HEK293T (cell line): Measurements from ENCODE around the gene TREML4.

Experiments used
- CTCF ChIA-PET: fragments of 350-600 bp; formaldehyde crosslinking; extraction: SDS; loops from one replicate; lab custom pipeline; 2021; ENCODE audit warnings: antibody characterized with exemption, inconsistent platforms; lab: Yijun Ruan, JAX
- POLR2A ChIA-PET: fragments of 350-600 bp; formaldehyde crosslinking; extraction: SDS; loops from one replicate; lab custom pipeline; 2020; ENCODE audit warnings: antibody characterized with exemption, inconsistent platforms; lab: Yijun Ruan, JAX
- DNase-seq: peaks from one replicate; pipeline ENCODE4 v3.0.0; 2012; ENCODE audit warnings: mixed read lengths; ENCODE audit errors: extremely low spot score
- ARNT ChIP-seq: fragments of 450-650 bp; IDR thresholded peaks from 2 replicates; pipeline ENCODE4 v1.6.1; 2017; ENCODE audit warnings: mild to moderate bottlenecking
- BHLHE40 ChIP-seq: fragments of 450-650 bp; IDR thresholded peaks from 2 replicates; pipeline ENCODE4 v1.6.1; 2016; ENCODE audit warnings: mild to moderate bottlenecking, moderate library complexity, borderline replicate concordance
- CTBP1 ChIP-seq: fragments of 450-650 bp; IDR thresholded peaks from 2 replicates; pipeline ENCODE4 v1.6.1; 2016; ENCODE audit warnings: borderline replicate concordance
- ELF4 ChIP-seq: fragments of 450-650 bp; IDR thresholded peaks from 2 replicates; pipeline ENCODE4 v1.6.1; 2017; ENCODE audit warnings: antibody characterized with exemption
- FOXA1 ChIP-seq: fragments of 450-650 bp; IDR thresholded peaks from 2 replicates; pipeline ENCODE4 v1.6.1; 2016; ENCODE audit warnings: mild to moderate bottlenecking
- FOXK2 ChIP-seq: fragments of 450-650 bp; IDR thresholded peaks from 2 replicates; pipeline ENCODE4 v1.6.1; 2016; ENCODE audit warnings: mild to moderate bottlenecking
- FOXM1 ChIP-seq: fragments of 450-650 bp; IDR thresholded peaks from 2 replicates; pipeline ENCODE4 v1.6.1; 2017; ENCODE audit warnings: mild to moderate bottlenecking, borderline replicate concordance
- HDGF ChIP-seq: fragments of 450-650 bp; IDR thresholded peaks from 2 replicates; pipeline ENCODE4 v1.6.1; 2017; ENCODE audit warnings: antibody characterized with exemption, borderline replicate concordance
- L3MBTL2 ChIP-seq: fragments of 450-650 bp; conservative IDR thresholded peaks from 2 replicates; pipeline ENCODE4 v1.6.1; 2016; ENCODE audit warnings: mild to moderate bottlenecking
- LEF1 ChIP-seq: fragments of 450-650 bp; IDR thresholded peaks from 2 replicates; pipeline ENCODE4 v1.6.1; 2017; ENCODE audit warnings: mild to moderate bottlenecking, borderline replicate concordance
- NFRKB ChIP-seq: fragments of 450-650 bp; IDR thresholded peaks from 2 replicates; pipeline ENCODE4 v1.6.1; 2016; ENCODE audit warnings: mild to moderate bottlenecking, moderate library complexity
- PKNOX1 ChIP-seq: fragments of 450-650 bp; IDR thresholded peaks from 2 replicates; pipeline ENCODE4 v1.6.1; 2016
- SP1 ChIP-seq: fragments of 450-650 bp; IDR thresholded peaks from 2 replicates; pipeline ENCODE4 v1.6.1; 2017
- SUZ12 ChIP-seq: fragments of 450-650 bp; IDR thresholded peaks from 2 replicates; pipeline ENCODE4 v1.6.1; 2016; ENCODE audit warnings: mild to moderate bottlenecking
- TARDBP ChIP-seq: fragments of 450-650 bp; IDR thresholded peaks from 2 replicates; pipeline ENCODE4 v1.6.1; 2016
- ZNF384 ChIP-seq: fragments of 450-650 bp; IDR thresholded peaks from 2 replicates; pipeline ENCODE4 v1.6.1; 2016

The TREML4 gene

GRCh38 chr6:41255638-41256246 is 27.6 kb downstream of the TREML4 start:
- TF ChIP-seq FOXM1 = no peak
- ChIA-PET CTCF (interaction anchor here (0.6 kb wide), 1 partner anchor 1071 kb away, joined by 3 read pairs; no protein-coding TSS in a partner anchor), POLR2A (no interaction called here)
- no peak for DNase-seq

GRCh38 chr6:41256383-41256782 is 28.2 kb downstream of the TREML4 start:
- TF ChIP-seq LEF1 (no peak), TARDBP (no peak), ZNF384 (no peak), ARNT (no peak), FOXK2 (no peak), NFRKB (no peak)
- ChIA-PET CTCF (interaction anchor here (0.6 kb wide), 1 partner anchor 1070 kb away, joined by 3 read pairs; no protein-coding TSS in a partner anchor), POLR2A (no interaction called here)
- DNase-seq = no peak

GRCh38 chr6:41257369-41258195 is 29.4 kb downstream of the TREML4 start:
- CTCF ChIA-PET = no interaction called here
- TF ChIP-seq PKNOX1 (peak; percentile 53), NFRKB (no peak)
- DNase-seq = peak; percentile 29
- POLR2A ChIA-PET = no interaction called here

- no peak for DNase-seq
- ChIA-PET POLR2A (no interaction called here), CTCF (no interaction called here)
- TF ChIP-seq LEF1 (no peak), SP1 (no peak), HDGF (no peak), FOXM1 (no peak)
Observed at GRCh38 chr6:41258196-41258493, 30.0 kb downstream of the TREML4 start.

GRCh38 chr6:41262401-41262800 is 34.3 kb downstream of the TREML4 start:
- DNase-seq = no peak
- POLR2A ChIA-PET = no interaction called here
- CTCF ChIA-PET = no interaction called here
- TF ChIP-seq SP1 = no peak
- TF ChIP-seq ZNF384 = no peak
- no peak for TF ChIP-seq PKNOX1

- CTCF ChIA-PET = no interaction called here
- TF ChIP-seq FOXA1 (no peak), ARNT (no peak), FOXM1 (no peak), HDGF (no peak), SUZ12 (no peak), L3MBTL2 (no peak)
- POLR2A ChIA-PET = no interaction called here
- DNase-seq = no peak
Observed at GRCh38 chr6:41263267-41263666, 35.1 kb downstream of the TREML4 start.

GRCh38 chr6:41266541-41266940 is 38.4 kb downstream of the TREML4 start:
- no peak for DNase-seq
- TF ChIP-seq NFRKB (no peak), FOXM1 (no peak), HDGF (no peak), FOXA1 (no peak), L3MBTL2 (no peak), TARDBP (no peak), SUZ12 (no peak), BHLHE40 (no peak), ZNF384 (no peak), PKNOX1 (no peak), ELF4 (no peak), SP1 (no peak), ARNT (no peak), CTBP1 (no peak), LEF1 (no peak), FOXK2 (no peak)
- CTCF ChIA-PET = no interaction called here
- POLR2A ChIA-PET = no interaction called here

- ChIA-PET POLR2A (no interaction called here), CTCF (no interaction called here)
- TF ChIP-seq L3MBTL2 (no peak), HDGF (no peak), ARNT (no peak)
- no peak for DNase-seq
Observed at GRCh38 chr6:41268478-41268877, 40.3 kb downstream of the TREML4 start.
